ENCODE data around the gene ITCH.

GRCh38 chr20:34534391-34535165, 171.5 kb downstream of the ITCH start:
- TF ChIP-seq CTCF (IDR thresholded peaks at IDR 0.05), result no peak
- no peak for TF ChIP-seq POLR2A (IDR thresholded peaks at IDR 0.05)
- no peak for TF ChIP-seq POLR2AphosphoS5 (IDR thresholded peaks at IDR 0.05)
- TF ChIP-seq EP300 (IDR thresholded peaks at IDR 0.05), result no peak
